PC-9 (cell line): ENCODE results near the gene SPTBN5. TPM values are rescaled to one million over a fixed set of nuclear protein-coding genes. Genes with fewer than 3 reads are reported as not detected.

ENCODE experiments used
- BruUV-seq: library from RNA; stranded (reverse); fragments of 400-500 nt; replicated peaks from 2 replicates; lab custom pipeline; 2021; lab: Mats Ljungman, UMichigan
- CTCF ChIA-PET: fragments of 300-600 bp; sonication (Branson Sonifier 250); formaldehyde crosslinking; loops from one replicate; lab custom pipeline; 2022; ENCODE audit warnings: antibody characterized with exemption; lab: Charles Lee
- POLR2A ChIA-PET: fragments of 300-600 bp; sonication (Branson Sonifier 250); formaldehyde crosslinking; loops from one replicate; lab custom pipeline; 2022; ENCODE audit warnings: antibody characterized with exemption; ENCODE audit not compliant: unreplicated experiment; lab: Charles Lee
- DNase-seq, 2 experiments: peaks; one replicate each; pipeline versions ENCODE4 v3.0.0 to v3.0.0-alpha.2; 2015 to 2022; ENCODE audit warnings: mixed read lengths in 1 of 2
- H2AFZ ChIP-seq: fragments of 200-600 bp; sonication (generic); 2 replicates; pipeline ENCODE4 v1.8.1; 2017; ENCODE audit warnings: antibody characterized with exemption
- H3F3A ChIP-seq: fragments of 200-600 bp; sonication (generic); 2 replicates; pipeline ENCODE4 v1.8.1; 2017; ENCODE audit warnings: antibody characterized with exemption, mild to moderate bottlenecking, low read depth; ENCODE audit not compliant: insufficient read depth
- H3K27ac ChIP-seq: fragments of 200-600 bp; sonication (generic); 2 replicates; pipeline ENCODE4 v1.6.1; 2016; ENCODE audit warnings: mixed run types
- H3K27me3 ChIP-seq: fragments of 200-600 bp; sonication (generic); 2 replicates; pipeline ENCODE4 v1.6.1; 2016; ENCODE audit warnings: low read depth, mixed run types; ENCODE audit not compliant: insufficient read depth
- H3K36me3 ChIP-seq: fragments of 200-600 bp; sonication (generic); 2 replicates; pipeline ENCODE4 v1.6.1; 2016; ENCODE audit warnings: low read depth, mixed run types
- H3K4me1 ChIP-seq: fragments of 200-600 bp; sonication (generic); replicated peaks from 2 replicates; pipeline ENCODE4 v1.6.1; 2016; ENCODE audit warnings: mixed run types; ENCODE audit not compliant: insufficient read depth
- H3K4me2 ChIP-seq: fragments of 200-600 bp; sonication (generic); 2 replicates; pipeline ENCODE4 v1.6.1; 2017; ENCODE audit warnings: mixed run types
- H3K4me3 ChIP-seq: fragments of 200-600 bp; sonication (generic); 2 replicates; pipeline ENCODE4 v1.6.1; 2016; ENCODE audit warnings: mixed run types
- H3K79me2 ChIP-seq: fragments of 200-600 bp; sonication (generic); 2 replicates; pipeline ENCODE4 v1.6.1; 2017; ENCODE audit warnings: low read depth, mixed run types
- H3K9me2 ChIP-seq: fragments of 200-600 bp; sonication (generic); 2 replicates; pipeline ENCODE4 v1.8.1; 2017; ENCODE audit warnings: mild to moderate bottlenecking; ENCODE audit not compliant: insufficient read depth
- H3K9me3 ChIP-seq: fragments of 200-600 bp; sonication (generic); 2 replicates; pipeline ENCODE4 v1.8.1; 2016; ENCODE audit warnings: low read depth; ENCODE audit not compliant: insufficient read depth
- H4K20me1 ChIP-seq: fragments of 200-600 bp; sonication (generic); 2 replicates; pipeline ENCODE4 v1.8.1; 2017; ENCODE audit not compliant: insufficient read depth
- EZH2 ChIP-seq: fragments of 200-600 bp; sonication (generic); IDR thresholded peaks from 2 replicates; pipeline ENCODE4 v1.8.0; 2017; ENCODE audit warnings: antibody characterized with exemption, low read depth
- intact Hi-C: fragments of 100-400 bp; cut with micrococcal nuclease; formaldehyde crosslinking; loops from one replicate; pipeline ENCODE4 v1.10.0; 2022; ENCODE audit not compliant: unreplicated experiment
- total RNA-seq: library from RNA; stranded (reverse); gene quantifications from 2 replicates; pipeline ENCODE4 v1.2.3, GENCODE V29; 2021
- TF ChIP-seq, protein P1 (sequence below): fragments of 200-600 bp; sonication (generic); conservative IDR thresholded peaks from 2 replicates; pipeline ENCODE4 v1.6.1; 2017; ENCODE audit warnings: mixed run types, antibody characterized with exemption, mild to moderate bottlenecking, moderate library complexity

SPTBN5 gene
- total RNA-seq, 1 experiment from 2014 or later: 2.6 TPM

DNA sequence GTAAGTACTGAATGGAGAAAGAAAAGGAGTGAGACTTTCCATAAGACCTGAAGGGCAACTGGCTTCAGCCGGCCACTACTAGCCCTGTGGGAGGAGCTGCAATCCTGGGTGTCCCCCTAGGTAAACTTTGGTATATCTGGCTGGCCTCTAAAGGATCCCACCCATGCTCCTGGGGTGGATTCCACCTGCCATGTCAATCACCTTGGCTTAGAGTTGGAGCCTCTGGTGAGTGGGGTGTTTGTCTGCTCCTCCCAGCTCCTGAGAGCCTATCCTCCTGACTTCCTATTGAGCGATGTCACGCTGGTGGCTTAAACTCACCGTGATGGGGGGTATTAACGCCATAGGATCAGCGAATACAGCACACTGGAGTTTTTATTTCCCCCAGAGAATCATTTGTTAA lies 2.6 kb downstream of the SPTBN5 start:
- Histone ChIP-seq H3K4me1 (no peaks in the 10 kb centered on the region), H3K4me3 (no peak overlapping the region), H2AFZ (no peak overlapping the region), H4K20me1 (no peaks in the 10 kb centered on the region), H3F3A (no peaks in the 10 kb centered on the region), H3K9me3 (no peaks in the 10 kb centered on the region), H3K27ac (no peak overlapping the region), H3K27me3 (no peaks in the 10 kb centered on the region), H3K9me2 (no peaks in the 10 kb centered on the region), H3K36me3 (no peaks in the 10 kb centered on the region), H3K79me2 (no peaks in the 10 kb centered on the region), H3K4me2 (no peak overlapping the region)
- intact Hi-C loops: no loop called here
- TF ChIP-seq, protein P1, sequence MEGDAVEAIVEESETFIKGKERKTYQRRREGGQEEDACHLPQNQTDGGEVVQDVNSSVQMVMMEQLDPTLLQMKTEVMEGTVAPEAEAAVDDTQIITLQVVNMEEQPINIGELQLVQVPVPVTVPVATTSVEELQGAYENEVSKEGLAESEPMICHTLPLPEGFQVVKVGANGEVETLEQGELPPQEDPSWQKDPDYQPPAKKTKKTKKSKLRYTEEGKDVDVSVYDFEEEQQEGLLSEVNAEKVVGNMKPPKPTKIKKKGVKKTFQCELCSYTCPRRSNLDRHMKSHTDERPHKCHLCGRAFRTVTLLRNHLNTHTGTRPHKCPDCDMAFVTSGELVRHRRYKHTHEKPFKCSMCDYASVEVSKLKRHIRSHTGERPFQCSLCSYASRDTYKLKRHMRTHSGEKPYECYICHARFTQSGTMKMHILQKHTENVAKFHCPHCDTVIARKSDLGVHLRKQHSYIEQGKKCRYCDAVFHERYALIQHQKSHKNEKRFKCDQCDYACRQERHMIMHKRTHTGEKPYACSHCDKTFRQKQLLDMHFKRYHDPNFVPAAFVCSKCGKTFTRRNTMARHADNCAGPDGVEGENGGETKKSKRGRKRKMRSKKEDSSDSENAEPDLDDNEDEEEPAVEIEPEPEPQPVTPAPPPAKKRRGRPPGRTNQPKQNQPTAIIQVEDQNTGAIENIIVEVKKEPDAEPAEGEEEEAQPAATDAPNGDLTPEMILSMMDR: no peak
- TF ChIP-seq EZH2: no peak
- BruUV-seq: no TSS peak
- POLR2A ChIA-PET: no interaction called here
- CTCF ChIA-PET: no interaction called here
- no peak for DNase-seq

DNA sequence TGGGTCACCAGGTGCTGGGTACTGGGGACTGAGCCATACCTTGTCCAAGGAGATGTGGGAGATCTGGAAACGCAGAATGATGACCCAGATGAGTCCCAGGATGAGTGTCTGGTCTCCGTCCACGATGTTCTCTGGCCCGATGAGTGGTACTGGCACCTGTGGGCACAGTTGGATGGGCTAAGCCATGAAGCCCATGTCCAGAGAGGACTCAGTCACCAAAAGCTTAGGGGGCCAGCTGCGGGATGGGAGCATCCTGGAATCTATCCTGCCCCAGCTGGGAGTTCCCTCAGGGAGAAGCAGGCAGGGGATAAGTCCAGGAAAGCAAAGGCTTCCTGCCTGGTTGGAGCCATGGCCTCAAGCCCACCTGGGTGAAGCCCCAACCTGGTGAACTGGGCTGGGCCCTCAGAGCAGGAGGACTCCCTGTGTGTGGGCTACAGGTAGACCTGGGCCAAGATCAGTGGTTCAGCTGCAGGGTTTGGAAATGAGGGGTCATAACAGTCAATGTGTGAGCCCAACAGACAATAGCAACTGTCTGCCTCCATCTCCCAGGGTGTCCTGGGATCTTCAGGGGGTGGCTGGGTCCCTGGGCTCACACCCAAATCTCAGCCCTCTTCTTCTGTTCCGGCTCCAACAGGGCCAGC lies 3.7 kb downstream of the SPTBN5 start:
- H3K4me1 ChIP-seq: no peaks in the 10 kb centered on the region
- H2AFZ ChIP-seq: no peak overlapping the region
- BruUV-seq: no TSS peak
- H4K20me1 ChIP-seq: no peaks in the 10 kb centered on the region
- DNase-seq: no peak
- H3K79me2 ChIP-seq: no peaks in the 10 kb centered on the region
- no peaks in the 10 kb centered on the region for H3K27me3 ChIP-seq
- TF ChIP-seq, protein P1: no peak
- no peak for TF ChIP-seq EZH2
- no peak overlapping the region for H3K4me3 ChIP-seq
- intact Hi-C loops: no loop called here
- no peaks in the 10 kb centered on the region for H3K9me2 ChIP-seq
- no peaks in the 10 kb centered on the region for H3K36me3 ChIP-seq
- no peak overlapping the region for H3K27ac ChIP-seq
- H3F3A ChIP-seq: no peaks in the 10 kb centered on the region
- H3K9me3 ChIP-seq: no peaks in the 10 kb centered on the region
- ChIA-PET POLR2A (no interaction called here), CTCF (no interaction called here)
- no peak overlapping the region for H3K4me2 ChIP-seq

DNA sequence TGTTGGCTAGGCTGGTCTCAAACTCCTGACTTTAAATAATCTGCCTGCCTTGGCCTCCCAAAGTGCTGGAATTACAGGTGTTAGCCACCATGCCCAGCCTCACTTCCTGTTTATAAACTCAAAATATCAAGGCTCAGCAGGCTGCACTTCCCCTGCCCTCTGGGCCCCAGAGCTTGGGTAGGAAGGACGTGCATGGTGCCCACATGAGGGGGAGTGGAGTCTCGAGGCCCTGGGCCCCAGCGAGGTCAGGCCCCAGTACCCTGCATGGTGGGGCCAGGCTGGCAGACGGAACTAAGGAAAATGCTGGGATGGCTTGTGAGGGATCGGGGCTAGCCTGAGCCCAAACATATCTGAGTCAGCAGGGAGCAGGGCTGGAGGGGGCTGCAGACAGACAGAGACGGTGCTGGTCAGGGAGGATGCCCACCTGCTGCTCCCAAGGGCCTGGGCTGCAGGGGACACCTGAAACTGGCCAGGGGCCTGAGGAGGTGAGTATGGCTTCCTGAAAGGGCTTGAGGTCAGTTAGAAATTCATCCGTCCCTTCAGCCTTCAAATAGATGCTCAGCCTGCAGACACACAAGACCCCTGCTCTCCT lies 5.1 kb downstream of the SPTBN5 start:
- Histone ChIP-seq H3K4me2 (no peak overlapping the region), H3K4me3 (no peak overlapping the region), H3K79me2 (no peaks in the 10 kb centered on the region), H4K20me1 (no peaks in the 10 kb centered on the region), H3K27me3 (no peaks in the 10 kb centered on the region), H2AFZ (no peak overlapping the region), H3K9me3 (no peaks in the 10 kb centered on the region), H3K27ac (no peak overlapping the region), H3K9me2 (no peaks in the 10 kb centered on the region), H3F3A (no peaks in the 10 kb centered on the region), H3K36me3 (no peaks in the 10 kb centered on the region), H3K4me1 (no peaks in the 10 kb centered on the region)
- intact Hi-C loops: no loop called here
- ChIA-PET POLR2A (no interaction called here), CTCF (no interaction called here)
- no TSS peak for BruUV-seq
- TF ChIP-seq, protein P1: no peak
- no peak for TF ChIP-seq EZH2
- no peak for DNase-seq
